HEK293 (cell line): ENCODE measurements around the gene AATK.

Experiments
- CTCF ChIA-PET: fragments of 350-600 bp; formaldehyde crosslinking; extraction: SDS; loops from one replicate; lab custom pipeline; 2021; ENCODE audit warnings: antibody characterized with exemption; lab: Yijun Ruan, JAX
- POLR2A ChIA-PET: fragments of 300-600 bp; formaldehyde crosslinking; extraction: SDS; loops from one replicate; lab custom pipeline; 2020; ENCODE audit warnings: antibody characterized with exemption, inconsistent platforms; lab: Yijun Ruan, JAX
- H3K27ac ChIP-seq: fragments of 200-500 bp; sonication (Bioruptor generic); 2 replicates; pipeline ENCODE4 v1.5.1; 2014; ENCODE audit warnings: low read depth, low read length, control low read depth, inconsistent platforms; ENCODE audit errors: extremely low read depth
- H3K36me3 ChIP-seq, 2 experiments: fragments of 200-500 bp in 1 of 2; sonication (Bioruptor generic) in 1 of 2; 1 replicate in 1 of 2; 2 replicates in 1 of 2; pipeline ENCODE4 v1.5.1; 2014 to 2017; ENCODE audit warnings: inconsistent platforms in 2 of 2, low read length in 2 of 2; ENCODE audit not compliant: control insufficient read depth in 2 of 2, insufficient read depth in 1 of 2
- H3K4me1 ChIP-seq: fragments of 200-500 bp; sonication (Bioruptor generic); 2 replicates; pipeline ENCODE4 v1.5.1; 2014; ENCODE audit warnings: mild to moderate bottlenecking, low read length, inconsistent platforms; ENCODE audit not compliant: control insufficient read depth, insufficient read depth
- H3K4me3 ChIP-seq: 2 replicates; pipeline ENCODE4 v1.5.1; 2011; ENCODE audit warnings: low read depth, mild to moderate bottlenecking, control low read depth, low read length, moderate library complexity
- H3K9me3 ChIP-seq: fragments of 200-500 bp; sonication (Bioruptor generic); 2 replicates; pipeline ENCODE4 v1.5.1; 2014; ENCODE audit warnings: low read depth, low read length, inconsistent platforms; ENCODE audit not compliant: control insufficient read depth, insufficient read depth
- BCL11B ChIP-seq: fragments of 450-650 bp; formaldehyde crosslinking; IDR thresholded peaks from 2 replicates; pipeline ENCODE4 v1.5.1; 2016; ENCODE audit warnings: low read depth, missing biosample characterization, missing genetic modification characterization
- GFI1B ChIP-seq: fragments of 450-650 bp; formaldehyde crosslinking; IDR thresholded peaks from 2 replicates; pipeline ENCODE4 v1.5.1; 2016; ENCODE audit warnings: missing biosample characterization, missing genetic modification characterization
- GLIS1 ChIP-seq: fragments of 450-650 bp; formaldehyde crosslinking; IDR thresholded peaks from 2 replicates; pipeline ENCODE4 v1.5.1; 2016; ENCODE audit warnings: missing biosample characterization, missing genetic modification characterization
- GLIS2 ChIP-seq: fragments of 450-650 bp; formaldehyde crosslinking; IDR thresholded peaks from 2 replicates; pipeline ENCODE4 v1.5.1; 2016; ENCODE audit warnings: missing biosample characterization, missing genetic modification characterization
- ZBTB8A ChIP-seq: fragments of 450-650 bp; formaldehyde crosslinking; IDR thresholded peaks from 2 replicates; pipeline ENCODE4 v1.5.1; 2016; ENCODE audit warnings: missing biosample characterization, missing genetic modification characterization
- ZNF121 ChIP-seq: fragments of 450-650 bp; formaldehyde crosslinking; IDR thresholded peaks from 2 replicates; pipeline ENCODE4 v1.5.1; 2016; ENCODE audit warnings: missing biosample characterization, missing genetic modification characterization
- ZNF2 ChIP-seq: fragments of 450-650 bp; formaldehyde crosslinking; IDR thresholded peaks from 2 replicates; pipeline ENCODE4 v1.5.1; 2016; ENCODE audit warnings: missing biosample characterization, missing genetic modification characterization
- ZNF266 ChIP-seq: fragments of 450-650 bp; formaldehyde crosslinking; IDR thresholded peaks from 2 replicates; pipeline ENCODE4 v1.5.1; 2016; ENCODE audit warnings: missing biosample characterization, missing genetic modification characterization, low read depth
- ZNF416 ChIP-seq: fragments of 450-650 bp; formaldehyde crosslinking; IDR thresholded peaks from 2 replicates; pipeline ENCODE4 v1.5.1; 2016; ENCODE audit warnings: missing biosample characterization, missing genetic modification characterization
- ZNF433 ChIP-seq: fragments of 450-650 bp; formaldehyde crosslinking; IDR thresholded peaks from 2 replicates; pipeline ENCODE4 v1.5.1; 2016; ENCODE audit warnings: missing biosample characterization, missing genetic modification characterization, low read depth
- ZNF510 ChIP-seq: fragments of 450-650 bp; formaldehyde crosslinking; IDR thresholded peaks from 2 replicates; pipeline ENCODE4 v1.5.1; 2018; ENCODE audit warnings: mild to moderate bottlenecking, missing genetic modification characterization, missing biosample characterization; ENCODE audit not compliant: insufficient replicate concordance
- ZNF514 ChIP-seq: fragments of 450-650 bp; formaldehyde crosslinking; IDR thresholded peaks from 2 replicates; pipeline ENCODE4 v1.5.1; 2016; ENCODE audit warnings: missing biosample characterization, missing genetic modification characterization
- ZNF529 ChIP-seq: fragments of 450-650 bp; formaldehyde crosslinking; IDR thresholded peaks from 2 replicates; pipeline ENCODE4 v1.5.1; 2017; ENCODE audit warnings: missing genetic modification characterization, missing biosample characterization; ENCODE audit not compliant: insufficient replicate concordance
- ZNF623 ChIP-seq: fragments of 450-650 bp; formaldehyde crosslinking; IDR thresholded peaks from 2 replicates; pipeline ENCODE4 v1.5.1; 2016; ENCODE audit warnings: missing biosample characterization, missing genetic modification characterization
- ZNF776 ChIP-seq: fragments of 450-650 bp; formaldehyde crosslinking; IDR thresholded peaks from 2 replicates; pipeline ENCODE4 v1.5.0; 2017; ENCODE audit warnings: missing biosample characterization, missing genetic modification characterization, borderline replicate concordance
- ZNF791 ChIP-seq: fragments of 450-650 bp; formaldehyde crosslinking; IDR thresholded peaks from 2 replicates; pipeline ENCODE4 v1.5.1; 2016; ENCODE audit warnings: missing biosample characterization, missing genetic modification characterization
- ZNF843 ChIP-seq: fragments of 450-650 bp; formaldehyde crosslinking; IDR thresholded peaks from 2 replicates; pipeline ENCODE4 v1.5.1; 2016; ENCODE audit warnings: missing biosample characterization, missing genetic modification characterization
- TF ChIP-seq, protein P1 (sequence below): fragments of 450-650 bp; formaldehyde crosslinking; IDR thresholded peaks from 2 replicates; pipeline ENCODE4 v1.5.1; 2016; ENCODE audit warnings: missing biosample characterization, missing genetic modification characterization, borderline replicate concordance
- TF ChIP-seq, protein P2 (sequence below): fragments of 450-650 bp; formaldehyde crosslinking; IDR thresholded peaks from 2 replicates; pipeline ENCODE4 v1.5.1; 2016; ENCODE audit warnings: missing biosample characterization, missing genetic modification characterization
- TF ChIP-seq, protein P3 (sequence below): fragments of 450-650 bp; formaldehyde crosslinking; IDR thresholded peaks from 2 replicates; pipeline ENCODE4 v1.5.1; 2016; ENCODE audit warnings: missing biosample characterization, missing genetic modification characterization

The AATK gene

DNA sequence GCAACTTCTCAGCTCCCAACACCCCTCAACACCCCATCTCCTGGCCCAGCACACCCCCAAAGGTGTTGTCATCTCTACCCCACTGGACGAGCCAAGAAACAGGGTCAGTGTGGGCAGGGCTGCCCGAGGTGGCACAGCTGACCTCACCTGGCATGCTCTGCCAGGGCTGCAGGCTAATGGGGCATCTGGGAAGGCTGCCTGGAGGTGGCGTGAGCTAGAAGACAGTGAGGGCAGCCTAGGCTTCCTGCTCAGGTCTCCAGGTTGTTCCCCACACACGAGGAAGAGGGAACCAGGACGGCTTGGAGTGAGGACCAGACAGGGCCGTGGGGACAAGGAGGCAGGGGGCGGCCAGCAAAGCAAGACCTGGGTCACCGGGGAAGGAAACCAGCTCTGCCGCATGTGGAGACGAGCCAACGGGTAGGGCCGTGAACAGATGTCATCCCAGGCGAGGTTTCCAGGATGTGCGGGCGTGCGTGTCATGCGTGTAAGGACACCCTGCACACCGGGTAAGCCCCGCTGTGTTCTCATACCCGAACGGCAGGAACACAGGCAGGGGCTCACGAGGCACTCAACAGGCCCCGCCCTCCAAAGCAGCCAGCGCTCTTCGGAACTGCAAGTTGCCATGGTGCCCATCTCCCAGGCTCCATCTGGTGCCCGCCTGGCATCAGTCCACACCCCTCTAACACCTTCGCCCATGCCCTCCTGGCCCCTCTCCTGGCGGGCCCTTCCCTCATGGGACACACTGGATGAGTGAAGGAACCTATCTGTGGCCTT lies 30.3 kb downstream of the AATK start:
- Histone ChIP-seq H3K4me3 (no peak overlapping the region), H3K9me3 (no peaks in the 10 kb centered on the region), H3K36me3 (no peaks in the 10 kb centered on the region), H3K4me1 (no peaks in the 10 kb centered on the region), H3K27ac (no peak overlapping the region)
- ChIA-PET POLR2A (no interaction called here), CTCF (no interaction called here)
- TF ChIP-seq ZNF529 (tag by site-specific recombination) (no peak), ZNF416 (tag by site-specific recombination) (no peak), ZNF510 (tag by site-specific recombination) (no peak), BCL11B (no peak), GFI1B (tag by site-specific recombination) (no peak), ZNF623 (tag by site-specific recombination) (no peak), ZNF776 (tag by site-specific recombination) (no peak), ZNF791 (tag by site-specific recombination) (no peak), ZNF433 (tag by site-specific recombination) (no peak), ZNF843 (no peak), ZBTB8A (no peak), ZNF2 (tag by site-specific recombination) (no peak), ZNF514 (tag by site-specific recombination) (no peak)
- TF ChIP-seq, protein P1, sequence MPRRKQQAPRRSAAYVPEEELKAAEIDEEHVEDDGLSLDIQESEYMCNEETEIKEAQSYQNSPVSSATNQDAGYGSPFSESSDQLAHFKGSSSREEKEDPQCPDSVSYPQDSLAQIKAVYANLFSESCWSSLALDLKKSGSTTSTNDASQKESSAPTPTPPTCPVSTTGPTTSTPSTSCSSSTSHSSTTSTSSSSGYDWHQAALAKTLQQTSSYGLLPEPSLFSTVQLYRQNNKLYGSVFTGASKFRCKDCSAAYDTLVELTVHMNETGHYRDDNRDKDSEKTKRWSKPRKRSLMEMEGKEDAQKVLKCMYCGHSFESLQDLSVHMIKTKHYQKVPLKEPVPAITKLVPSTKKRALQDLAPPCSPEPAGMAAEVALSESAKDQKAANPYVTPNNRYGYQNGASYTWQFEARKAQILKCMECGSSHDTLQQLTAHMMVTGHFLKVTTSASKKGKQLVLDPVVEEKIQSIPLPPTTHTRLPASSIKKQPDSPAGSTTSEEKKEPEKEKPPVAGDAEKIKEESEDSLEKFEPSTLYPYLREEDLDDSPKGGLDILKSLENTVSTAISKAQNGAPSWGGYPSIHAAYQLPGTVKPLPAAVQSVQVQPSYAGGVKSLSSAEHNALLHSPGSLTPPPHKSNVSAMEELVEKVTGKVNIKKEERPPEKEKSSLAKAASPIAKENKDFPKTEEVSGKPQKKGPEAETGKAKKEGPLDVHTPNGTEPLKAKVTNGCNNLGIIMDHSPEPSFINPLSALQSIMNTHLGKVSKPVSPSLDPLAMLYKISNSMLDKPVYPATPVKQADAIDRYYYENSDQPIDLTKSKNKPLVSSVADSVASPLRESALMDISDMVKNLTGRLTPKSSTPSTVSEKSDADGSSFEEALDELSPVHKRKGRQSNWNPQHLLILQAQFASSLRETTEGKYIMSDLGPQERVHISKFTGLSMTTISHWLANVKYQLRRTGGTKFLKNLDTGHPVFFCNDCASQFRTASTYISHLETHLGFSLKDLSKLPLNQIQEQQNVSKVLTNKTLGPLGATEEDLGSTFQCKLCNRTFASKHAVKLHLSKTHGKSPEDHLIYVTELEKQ (tag by site-specific recombination) = no peak
- TF ChIP-seq, protein P2, sequence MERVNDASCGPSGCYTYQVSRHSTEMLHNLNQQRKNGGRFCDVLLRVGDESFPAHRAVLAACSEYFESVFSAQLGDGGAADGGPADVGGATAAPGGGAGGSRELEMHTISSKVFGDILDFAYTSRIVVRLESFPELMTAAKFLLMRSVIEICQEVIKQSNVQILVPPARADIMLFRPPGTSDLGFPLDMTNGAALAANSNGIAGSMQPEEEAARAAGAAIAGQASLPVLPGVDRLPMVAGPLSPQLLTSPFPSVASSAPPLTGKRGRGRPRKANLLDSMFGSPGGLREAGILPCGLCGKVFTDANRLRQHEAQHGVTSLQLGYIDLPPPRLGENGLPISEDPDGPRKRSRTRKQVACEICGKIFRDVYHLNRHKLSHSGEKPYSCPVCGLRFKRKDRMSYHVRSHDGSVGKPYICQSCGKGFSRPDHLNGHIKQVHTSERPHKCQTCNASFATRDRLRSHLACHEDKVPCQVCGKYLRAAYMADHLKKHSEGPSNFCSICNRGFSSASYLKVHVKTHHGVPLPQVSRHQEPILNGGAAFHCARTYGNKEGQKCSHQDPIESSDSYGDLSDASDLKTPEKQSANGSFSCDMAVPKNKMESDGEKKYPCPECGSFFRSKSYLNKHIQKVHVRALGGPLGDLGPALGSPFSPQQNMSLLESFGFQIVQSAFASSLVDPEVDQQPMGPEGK (tag by site-specific recombination) = no peak

DNA sequence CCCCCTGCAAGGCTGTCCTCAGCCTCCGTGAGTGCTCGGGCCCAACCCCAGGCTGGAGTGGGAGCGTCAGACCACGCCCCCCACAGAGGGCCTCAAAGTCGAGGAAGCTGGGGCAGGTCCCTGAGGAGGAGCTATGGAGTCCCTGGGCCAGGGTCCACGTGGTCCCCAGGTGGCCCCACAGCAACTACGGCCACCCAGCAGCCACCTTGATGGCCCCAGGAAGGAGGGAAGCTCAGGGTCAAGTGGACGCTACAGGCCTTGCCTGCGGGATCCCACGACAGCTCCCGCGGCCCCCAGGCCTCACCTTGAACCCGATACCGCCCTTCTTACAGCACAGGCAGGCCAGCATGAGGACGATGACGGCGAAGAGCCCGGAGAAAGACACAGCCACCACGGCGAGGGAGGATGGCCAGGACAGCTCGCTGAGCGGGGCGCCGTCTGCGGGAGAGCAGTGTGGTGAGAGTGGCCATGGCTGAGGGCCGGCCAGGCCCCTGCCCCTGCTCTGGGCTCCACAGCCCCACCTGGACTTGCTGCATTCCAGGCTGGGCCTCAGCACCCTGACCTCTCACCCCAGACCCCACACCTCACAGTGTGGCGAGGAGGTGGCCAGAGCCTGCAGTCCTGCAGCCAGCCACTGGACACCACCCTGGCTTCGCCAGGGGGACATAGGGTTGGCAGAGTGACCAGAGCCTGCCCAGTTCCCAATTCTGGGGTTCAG lies 31.8 kb downstream of the AATK start:
- no peak overlapping the region for H3K27ac ChIP-seq
- TF ChIP-seq, protein P3, sequence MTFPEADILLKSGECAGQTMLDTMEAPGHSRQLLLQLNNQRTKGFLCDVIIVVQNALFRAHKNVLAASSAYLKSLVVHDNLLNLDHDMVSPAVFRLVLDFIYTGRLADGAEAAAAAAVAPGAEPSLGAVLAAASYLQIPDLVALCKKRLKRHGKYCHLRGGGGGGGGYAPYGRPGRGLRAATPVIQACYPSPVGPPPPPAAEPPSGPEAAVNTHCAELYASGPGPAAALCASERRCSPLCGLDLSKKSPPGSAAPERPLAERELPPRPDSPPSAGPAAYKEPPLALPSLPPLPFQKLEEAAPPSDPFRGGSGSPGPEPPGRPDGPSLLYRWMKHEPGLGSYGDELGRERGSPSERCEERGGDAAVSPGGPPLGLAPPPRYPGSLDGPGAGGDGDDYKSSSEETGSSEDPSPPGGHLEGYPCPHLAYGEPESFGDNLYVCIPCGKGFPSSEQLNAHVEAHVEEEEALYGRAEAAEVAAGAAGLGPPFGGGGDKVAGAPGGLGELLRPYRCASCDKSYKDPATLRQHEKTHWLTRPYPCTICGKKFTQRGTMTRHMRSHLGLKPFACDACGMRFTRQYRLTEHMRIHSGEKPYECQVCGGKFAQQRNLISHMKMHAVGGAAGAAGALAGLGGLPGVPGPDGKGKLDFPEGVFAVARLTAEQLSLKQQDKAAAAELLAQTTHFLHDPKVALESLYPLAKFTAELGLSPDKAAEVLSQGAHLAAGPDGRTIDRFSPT = no peak
- no peak for TF ChIP-seq GLIS1 (tag by site-specific recombination)
- 0 out of 2 replicates have a peak, but pooled peaks have one; percentile 16 for TF ChIP-seq GLIS2 (tag by site-specific recombination)
- TF ChIP-seq ZNF121 (tag by site-specific recombination) = no peak
- TF ChIP-seq ZNF266 (tag by site-specific recombination) = no peak
- CTCF ChIA-PET = interaction anchor here (0.5 to 1.2 kb wide), 3 partner anchors 32 to 381 kb away, joined by 3 to 6 read pairs (median 4); no protein-coding TSS in a partner anchor
- H3K4me1 ChIP-seq = no peaks in the 10 kb centered on the region
- H3K36me3 ChIP-seq = no peaks in the 10 kb centered on the region
- no peak overlapping the region for H3K4me3 ChIP-seq
- POLR2A ChIA-PET = interaction anchor here (0.6 kb wide), 1 partner anchor 89 kb away, joined by 4 read pairs; the partner anchor contains the start of gene CEP131
- H3K9me3 ChIP-seq = no peaks in the 10 kb centered on the region
